ENCODE data around the gene LMO7. TPM values are rescaled to one million over a fixed set of nuclear protein-coding genes. Genes with fewer than 3 reads are reported as not detected.

Gene LMO7
- 10 to 100 TPM; 12.2 to 15.3 TPM for total RNA-seq

DNA sequence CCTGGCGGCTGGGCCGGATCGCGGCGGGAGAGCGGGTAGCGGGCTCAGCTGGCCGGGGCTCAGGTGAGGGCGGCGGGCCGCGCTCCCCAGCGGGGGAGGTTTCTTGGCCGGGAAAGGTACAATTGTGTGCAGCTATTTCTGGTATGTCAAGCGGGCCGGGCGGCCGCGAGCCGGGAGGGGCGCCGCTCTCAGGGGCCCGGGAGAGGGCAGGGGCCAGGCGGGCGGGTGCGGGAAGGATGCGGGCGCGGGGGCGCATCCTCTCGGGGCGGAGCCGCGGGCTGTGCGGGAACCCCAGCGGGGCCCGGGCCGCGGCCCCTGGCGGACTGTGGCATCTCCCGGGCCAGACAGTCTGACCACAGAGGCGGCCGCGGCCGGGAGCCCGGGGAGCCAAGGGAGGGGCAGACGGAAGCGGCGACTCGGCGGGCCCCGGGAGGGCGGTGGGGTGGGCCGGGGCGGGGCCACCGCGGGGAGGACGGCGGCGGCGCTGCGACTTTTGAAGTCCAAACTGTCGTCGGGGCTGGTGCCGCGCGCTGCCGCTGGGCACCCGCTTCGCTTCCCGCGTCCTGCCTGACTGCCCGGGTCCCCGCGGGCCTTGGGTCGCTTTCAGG, at the start of gene LMO7:
TSS of gene LMO7 (plus strand) at position 503 of the 608 bp plus-strand sequence. CDS start 328 bp downstream, outside the sequence.
- DNase-seq, result peak; percentile 44
- H3K27me3 Mint-ChIP-seq, result peaks cover 18% of the 10 kb centered on the region
- TF ChIP-seq, protein P1, sequence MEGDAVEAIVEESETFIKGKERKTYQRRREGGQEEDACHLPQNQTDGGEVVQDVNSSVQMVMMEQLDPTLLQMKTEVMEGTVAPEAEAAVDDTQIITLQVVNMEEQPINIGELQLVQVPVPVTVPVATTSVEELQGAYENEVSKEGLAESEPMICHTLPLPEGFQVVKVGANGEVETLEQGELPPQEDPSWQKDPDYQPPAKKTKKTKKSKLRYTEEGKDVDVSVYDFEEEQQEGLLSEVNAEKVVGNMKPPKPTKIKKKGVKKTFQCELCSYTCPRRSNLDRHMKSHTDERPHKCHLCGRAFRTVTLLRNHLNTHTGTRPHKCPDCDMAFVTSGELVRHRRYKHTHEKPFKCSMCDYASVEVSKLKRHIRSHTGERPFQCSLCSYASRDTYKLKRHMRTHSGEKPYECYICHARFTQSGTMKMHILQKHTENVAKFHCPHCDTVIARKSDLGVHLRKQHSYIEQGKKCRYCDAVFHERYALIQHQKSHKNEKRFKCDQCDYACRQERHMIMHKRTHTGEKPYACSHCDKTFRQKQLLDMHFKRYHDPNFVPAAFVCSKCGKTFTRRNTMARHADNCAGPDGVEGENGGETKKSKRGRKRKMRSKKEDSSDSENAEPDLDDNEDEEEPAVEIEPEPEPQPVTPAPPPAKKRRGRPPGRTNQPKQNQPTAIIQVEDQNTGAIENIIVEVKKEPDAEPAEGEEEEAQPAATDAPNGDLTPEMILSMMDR (IDR thresholded peaks at IDR 0.05), result no peak
- peaks cover 8% of the 10 kb centered on the region for H3K4me1 Mint-ChIP-seq (ENCODE audit: low read depth)
- no peaks in the 10 kb centered on the region for H3K36me3 Mint-ChIP-seq (ENCODE audit: low read depth)
- H3K9me3 Mint-ChIP-seq, result no peaks in the 10 kb centered on the region
- POLR2A ChIA-PET, result no interaction called here
- peak; percentile 67 for ATAC-seq
- peak within 1 kb of the TSS; percentile 49 for H3K27ac Mint-ChIP-seq
- peak within 1 kb of the TSS; percentile 73 for H3K4me3 Mint-ChIP-seq
- intact Hi-C loops (cut with micrococcal nuclease), result no loop called here
- CTCF ChIA-PET, result interaction anchor here (1.2 kb wide), 1 partner anchor 60 kb away, joined by 5 read pairs; no protein-coding TSS in a partner anchor

DNA sequence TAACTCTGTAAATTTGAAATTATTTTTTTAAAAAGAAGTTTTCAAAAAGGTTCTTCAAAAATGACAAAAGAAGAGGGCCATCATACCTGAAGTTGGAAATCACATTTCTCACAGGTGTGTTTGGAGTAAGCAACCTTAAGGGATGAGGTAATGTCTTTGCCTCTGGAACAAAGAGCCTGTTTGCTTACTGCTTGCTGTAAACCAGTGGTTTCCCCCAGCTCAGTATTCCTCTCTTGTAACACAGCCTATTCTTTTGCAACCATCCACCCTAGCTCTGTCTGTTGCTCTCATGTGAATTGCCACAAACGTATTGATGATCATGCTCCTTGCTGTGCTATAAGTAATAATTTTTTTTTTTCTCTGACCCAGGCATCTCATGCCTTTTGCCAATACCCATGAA, 48.5 kb upstream of the LMO7 start:
- CTCF ChIA-PET, result interaction anchor here (0.9 kb wide), 1 partner anchor 222 kb away, joined by 3 read pairs; no protein-coding TSS in a partner anchor
- peaks cover 17% of the 10 kb centered on the region for H3K9me3 Mint-ChIP-seq

DNA sequence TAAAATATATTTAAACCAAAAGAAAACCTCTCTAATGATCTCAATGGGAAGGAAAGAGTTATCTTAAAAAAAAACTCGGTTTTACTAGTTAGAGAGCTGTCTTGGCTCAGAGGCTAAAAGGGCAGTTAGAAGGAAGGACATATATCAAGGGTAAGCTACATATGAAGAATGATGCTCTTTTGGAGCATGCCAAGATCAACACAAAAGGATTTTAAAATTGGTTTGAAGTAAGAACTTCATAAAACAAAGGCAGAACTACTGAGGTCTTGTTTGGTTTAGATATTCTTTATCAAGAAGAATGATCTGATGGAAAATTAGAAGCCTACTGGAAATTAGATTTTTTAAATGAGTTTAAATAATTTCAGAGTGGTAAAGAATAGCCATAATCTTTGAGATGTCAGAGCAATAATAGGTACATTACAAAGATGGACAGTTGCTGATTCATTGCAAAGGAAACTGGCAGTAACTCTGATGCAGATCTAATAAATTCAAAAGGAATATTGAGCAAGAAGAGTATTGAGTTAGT, 39.4 kb upstream of the LMO7 start:
- intact Hi-C loops (cut with micrococcal nuclease), result no loop called here
- H3K36me3 Mint-ChIP-seq (ENCODE audit: low read depth), result peaks cover 11% of the 10 kb centered on the region
- H3K27me3 Mint-ChIP-seq, result no peaks in the 10 kb centered on the region
- no peaks in the 10 kb centered on the region for H3K4me1 Mint-ChIP-seq (ENCODE audit: low read depth)
- H3K4me3 Mint-ChIP-seq, result no peak overlapping the region
- TF ChIP-seq, protein P1 (IDR thresholded peaks at IDR 0.05), result no peak
- CTCF ChIA-PET, result no interaction called here
- no peak overlapping the region for H3K27ac Mint-ChIP-seq
- ATAC-seq (no peak), DNase-seq (no peak)
- POLR2A ChIA-PET, result no interaction called here
- no peaks in the 10 kb centered on the region for H3K9me3 Mint-ChIP-seq

More for the DNA sequence above, 48.5 kb upstream of the LMO7 start:
- Mint-ChIP-seq H3K27ac (no peak overlapping the region), H3K27me3 (no peaks in the 10 kb centered on the region), H3K4me1 (ENCODE audit: low read depth) (peaks cover 16% of the 10 kb centered on the region), H3K4me3 (no peak overlapping the region), H3K36me3 (ENCODE audit: low read depth) (peaks cover 39% of the 10 kb centered on the region)
- intact Hi-C loops (cut with micrococcal nuclease), result no loop called here
- POLR2A ChIA-PET, result no interaction called here
- DNase-seq, result no peak
- ATAC-seq, result no peak
- TF ChIP-seq, protein P1 (IDR thresholded peaks at IDR 0.05), result no peak

DNA sequence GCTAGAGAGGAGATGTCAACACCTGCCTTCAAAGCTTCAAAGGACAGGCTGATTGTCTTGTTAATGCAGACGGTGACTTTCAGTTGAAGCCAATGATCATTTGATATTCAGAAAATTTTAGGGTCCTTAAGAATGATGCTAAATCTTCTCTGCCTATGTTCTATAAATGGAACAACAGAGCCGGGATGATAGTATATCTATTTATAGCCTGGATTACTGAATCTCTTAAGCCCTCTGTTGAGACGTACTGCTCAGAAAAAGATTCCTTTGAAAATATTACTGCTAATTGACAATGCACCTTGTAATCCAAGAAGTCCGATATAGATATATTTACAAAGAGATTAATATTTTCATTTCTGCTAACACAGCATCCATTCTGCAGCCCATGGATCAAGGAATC, 35.8 kb upstream of the LMO7 start:
- ATAC-seq, result no peak
- Mint-ChIP-seq H3K4me1 (ENCODE audit: low read depth) (no peaks in the 10 kb centered on the region), H3K27ac (no peak overlapping the region), H3K4me3 (no peak overlapping the region), H3K36me3 (ENCODE audit: low read depth) (peaks cover 11% of the 10 kb centered on the region), H3K27me3 (no peaks in the 10 kb centered on the region), H3K9me3 (no peaks in the 10 kb centered on the region)
- CTCF ChIA-PET, result interaction anchor here (1.4 kb wide), 1 partner anchor 9 kb away, joined by 3 read pairs; no protein-coding TSS in a partner anchor
- TF ChIP-seq, protein P1 (IDR thresholded peaks at IDR 0.05), result no peak
- intact Hi-C loops (cut with micrococcal nuclease), result no loop called here
- DNase-seq, result no peak
- POLR2A ChIA-PET, result interaction anchor here (0.6 kb wide), 1 partner anchor 1382 kb away, joined by 3 read pairs; no protein-coding TSS in a partner anchor

DNA sequence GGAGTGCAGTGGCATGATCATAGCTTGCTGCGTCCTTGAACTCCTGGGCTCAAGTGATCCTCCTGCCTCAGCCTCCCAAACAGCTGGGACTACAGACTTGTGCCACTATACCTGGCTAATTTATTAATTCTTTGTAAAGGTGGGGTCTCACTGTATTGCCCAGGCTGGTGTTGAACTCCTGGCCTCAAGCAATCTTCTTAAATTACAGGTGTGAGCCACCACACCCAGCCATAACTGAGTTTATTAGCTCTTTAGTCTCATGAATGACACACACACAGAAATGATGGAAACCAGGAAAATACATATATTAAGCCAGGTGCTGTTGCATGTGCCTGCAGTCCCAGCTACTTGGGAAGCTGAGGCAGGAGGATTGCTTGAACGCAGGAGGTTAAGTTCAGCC, 33.1 kb upstream of the LMO7 start:
- Mint-ChIP-seq H3K9me3 (no peaks in the 10 kb centered on the region), H3K27me3 (no peaks in the 10 kb centered on the region), H3K27ac (no peak overlapping the region), H3K4me3 (no peak overlapping the region), H3K36me3 (ENCODE audit: low read depth) (peaks cover 11% of the 10 kb centered on the region), H3K4me1 (ENCODE audit: low read depth) (no peaks in the 10 kb centered on the region)
- ChIA-PET POLR2A (interaction anchor here (0.5 to 1.1 kb wide), 2 partner anchors 10 to 25 kb away, joined by 3 read pairs; no protein-coding TSS in a partner anchor), CTCF (no interaction called here)
- ATAC-seq (no peak), DNase-seq (no peak)
- TF ChIP-seq, protein P1 (IDR thresholded peaks at IDR 0.05), result no peak
- intact Hi-C loops (cut with micrococcal nuclease), result no loop called here

Data from activated CD8-positive, alpha-beta T cell treated with anti-CD3 and anti-CD28 coated beads for 36 hours (primary cell).